NCI-H510A treated with DMSO at 0.1 percent for 48 hours (cell line): ENCODE data around the gene C3orf22.
"Not testable (repeated sequence)": the region's sequence is repeated elsewhere in the genome, so short reads cannot be mapped to it uniquely, and the experiment has no call there.

Source experiments
- DNase-seq: peaks from one replicate; lab custom pipeline; 2025; lab: John Stamatoyannopoulos, UW

The C3orf22 gene

GRCh38 chr3:126558336-126559071 lies at the start of gene C3orf22:
C3orf22 (minus strand) TSS chr3:126558932; CDS start chr3:126553390, 5,542 bp downstream.
- DNase-seq: no peak

GRCh38 chr3:126607214-126607908 lies 48.6 kb upstream of the C3orf22 start:
- DNase-seq: no peak

GRCh38 chr3:126606001-126606400 lies 47.3 kb upstream of the C3orf22 start:
- DNase-seq: no peak

- no peak for DNase-seq
These were observed 46.0 kb upstream of the C3orf22 start for GRCh38 chr3:126604691-126605090.

GRCh38 chr3:126599101-126599500 lies 40.4 kb upstream of the C3orf22 start:
- DNase-seq: no peak

GRCh38 chr3:126595479-126595878 lies 36.7 kb upstream of the C3orf22 start:
- DNase-seq: not testable (repeated sequence)

GRCh38 chr3:126591515-126591914 lies 32.8 kb upstream of the C3orf22 start:
- DNase-seq: not testable (repeated sequence)

- DNase-seq: no peak
These were observed 23.6 kb upstream of the C3orf22 start for GRCh38 chr3:126582311-126582710.

- no peak for DNase-seq
These were observed 22.8 kb upstream of the C3orf22 start for GRCh38 chr3:126581569-126581968.

GRCh38 chr3:126580746-126581145 lies 22.0 kb upstream of the C3orf22 start:
- DNase-seq: no peak

- DNase-seq: no peak
These were observed 20.0 kb upstream of the C3orf22 start for GRCh38 chr3:126578702-126579101.

- DNase-seq: no peak
These were observed 18.5 kb upstream of the C3orf22 start for GRCh38 chr3:126577261-126577660.

GRCh38 chr3:126573492-126574117 lies 14.9 kb upstream of the C3orf22 start:
- no peak for DNase-seq

- DNase-seq: no peak
These were observed 12.3 kb upstream of the C3orf22 start for GRCh38 chr3:126571078-126571477.

GRCh38 chr3:126570103-126570541 lies 11.4 kb upstream of the C3orf22 start:
- DNase-seq: no peak

GRCh38 chr3:126569390-126569975 lies 10.8 kb upstream of the C3orf22 start:
- DNase-seq: no peak

- DNase-seq: no peak
These were observed 10.1 kb upstream of the C3orf22 start for GRCh38 chr3:126568776-126569342.

- DNase-seq: no peak
These were observed 9.1 kb upstream of the C3orf22 start for GRCh38 chr3:126567696-126568438.

GRCh38 chr3:126562737-126563276 lies 4.1 kb upstream of the C3orf22 start:
- DNase-seq: no peak

- DNase-seq: no peak
These were observed 971 bp downstream of the C3orf22 start for GRCh38 chr3:126557761-126558160.

GRCh38 chr3:126557415-126557745 lies 1.4 kb downstream of the C3orf22 start:
- no peak for DNase-seq
